ENCODE data around the gene ZMIZ1. TPM values are rescaled to one million over a fixed set of nuclear protein-coding genes. Genes with fewer than 3 reads are reported as not detected.
"Not testable (repeated sequence)": the region's sequence is repeated elsewhere in the genome, so short reads cannot be mapped to it uniquely, and the experiment has no call there.

ZMIZ1 gene
- total RNA-seq, 1 donor, result 23.3 TPM

GRCh38 chr10:79030705-79031104 lies 38.1 kb upstream of the ZMIZ1 start:
- no peak for TF ChIP-seq CTCF (IDR thresholded peaks at IDR 0.05; ENCODE audit: insufficient read depth, low read depth, low read length)
- DNase-seq (ENCODE audit: low read depth), result no peak
- H3K4me3 ChIP-seq (ENCODE audit: low read depth, low read length), result no peak overlapping the region

- H3K4me3 ChIP-seq (ENCODE audit: low read depth, low read length), result no peak overlapping the region
- DNase-seq (ENCODE audit: low read depth), result no peak
- no peak for TF ChIP-seq CTCF (IDR thresholded peaks at IDR 0.05; ENCODE audit: insufficient read depth, low read depth, low read length)
Observed at GRCh38 chr10:79031723-79032122, 37.0 kb upstream of the ZMIZ1 start.

- TF ChIP-seq CTCF (IDR thresholded peaks at IDR 0.05; ENCODE audit: insufficient read depth, low read depth, low read length), result no peak
- no peak overlapping the region for H3K4me3 ChIP-seq (ENCODE audit: low read depth, low read length)
- no peak for DNase-seq (ENCODE audit: low read depth)
Observed at GRCh38 chr10:79034271-79034876, 34.4 kb upstream of the ZMIZ1 start.

GRCh38 chr10:79036416-79036815 lies 32.4 kb upstream of the ZMIZ1 start:
- not testable (repeated sequence) for DNase-seq (ENCODE audit: low read depth); H3K4me3 ChIP-seq (ENCODE audit: low read depth, low read length)

- no peak overlapping the region for H3K4me3 ChIP-seq (ENCODE audit: low read depth, low read length)
- TF ChIP-seq CTCF (IDR thresholded peaks at IDR 0.05; ENCODE audit: insufficient read depth, low read depth, low read length), result no peak
- DNase-seq (ENCODE audit: low read depth), result no peak
Observed at GRCh38 chr10:79038104-79038840, 30.5 kb upstream of the ZMIZ1 start.

- no peak for TF ChIP-seq CTCF (IDR thresholded peaks at IDR 0.05; ENCODE audit: insufficient read depth, low read depth, low read length)
- H3K4me3 ChIP-seq (ENCODE audit: low read depth, low read length), result no peak overlapping the region
- peak; percentile 78 for DNase-seq (ENCODE audit: low read depth)
Observed at GRCh38 chr10:79038841-79039201, 29.9 kb upstream of the ZMIZ1 start.

- no peak overlapping the region for H3K4me3 ChIP-seq (ENCODE audit: low read depth, low read length)
- TF ChIP-seq CTCF (IDR thresholded peaks at IDR 0.05; ENCODE audit: insufficient read depth, low read depth, low read length), result no peak
- no peak for DNase-seq (ENCODE audit: low read depth)
Observed at GRCh38 chr10:79042639-79043411, 25.9 kb upstream of the ZMIZ1 start.
